NCI-H69 (cell line): ENCODE data around the gene EDIL3.
"Not testable (repeated sequence)": the region's sequence is repeated elsewhere in the genome, so short reads cannot be mapped to it uniquely, and the experiment has no call there.

Experiments
- DNase-seq: peaks from one replicate; lab custom pipeline; 2025; lab: John Stamatoyannopoulos, UW

The EDIL3 gene

GRCh38 chr5:84378420-84378819 is 6.3 kb downstream of the EDIL3 start:
- DNase-seq = no peak

DNA sequence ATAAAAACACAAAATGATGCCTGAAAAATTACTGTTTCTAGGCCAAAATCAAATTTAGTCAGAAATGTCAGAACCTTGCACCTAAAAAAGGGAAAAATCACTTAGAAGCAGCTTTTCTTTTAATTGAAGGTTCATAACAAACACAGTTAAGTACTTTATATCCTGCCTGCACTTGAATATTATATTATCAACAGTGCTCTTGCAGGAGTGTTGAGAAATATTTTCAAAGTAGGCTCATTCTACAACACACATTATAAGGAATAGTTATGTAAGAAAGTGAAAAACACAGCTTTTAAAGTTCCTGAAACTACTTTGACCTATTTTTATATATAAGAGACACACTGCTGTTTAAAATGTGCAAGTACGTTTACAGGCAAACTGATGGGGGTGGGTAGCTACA is 8.3 kb downstream of the EDIL3 start:
- DNase-seq = no peak

DNA sequence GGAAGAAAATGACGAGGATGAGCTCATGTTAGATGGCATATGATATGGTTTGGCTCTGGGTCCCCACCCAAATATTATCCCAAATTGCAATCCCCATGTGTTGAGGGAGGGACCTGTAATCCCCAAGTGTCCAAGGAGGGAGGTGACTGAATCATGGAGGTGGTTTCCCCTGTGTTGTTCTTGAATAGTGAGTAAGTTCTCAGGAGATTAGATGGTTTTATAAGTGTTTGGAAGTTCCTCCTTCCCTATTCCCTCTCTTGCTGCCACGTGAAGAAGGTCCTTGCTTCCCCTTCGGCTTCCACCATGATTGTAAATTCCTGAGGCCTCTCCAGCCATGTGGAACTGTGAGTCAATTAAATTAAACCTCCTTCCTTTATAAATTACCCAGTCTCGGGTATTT is 10.1 kb downstream of the EDIL3 start:
- DNase-seq = no peak

DNA sequence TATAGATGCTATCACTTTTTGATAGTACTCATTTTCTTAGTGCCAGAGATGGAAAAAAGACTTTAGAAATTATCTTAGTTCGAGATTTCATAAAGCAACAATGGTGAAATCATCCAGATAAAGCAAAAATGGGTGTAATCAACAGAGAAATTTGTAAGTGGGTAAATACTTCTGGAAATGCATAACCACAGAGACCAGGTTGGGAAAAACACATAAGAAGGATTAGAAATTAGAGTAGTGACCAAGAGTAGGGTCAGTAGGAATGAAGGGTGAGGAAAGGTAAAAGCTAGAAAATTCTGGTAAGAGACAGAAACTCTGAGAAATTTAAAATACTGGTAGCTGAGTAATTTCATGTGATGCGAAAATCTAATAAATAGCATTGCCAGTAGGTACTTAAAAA is 11.2 kb downstream of the EDIL3 start:
- DNase-seq = no peak

DNA sequence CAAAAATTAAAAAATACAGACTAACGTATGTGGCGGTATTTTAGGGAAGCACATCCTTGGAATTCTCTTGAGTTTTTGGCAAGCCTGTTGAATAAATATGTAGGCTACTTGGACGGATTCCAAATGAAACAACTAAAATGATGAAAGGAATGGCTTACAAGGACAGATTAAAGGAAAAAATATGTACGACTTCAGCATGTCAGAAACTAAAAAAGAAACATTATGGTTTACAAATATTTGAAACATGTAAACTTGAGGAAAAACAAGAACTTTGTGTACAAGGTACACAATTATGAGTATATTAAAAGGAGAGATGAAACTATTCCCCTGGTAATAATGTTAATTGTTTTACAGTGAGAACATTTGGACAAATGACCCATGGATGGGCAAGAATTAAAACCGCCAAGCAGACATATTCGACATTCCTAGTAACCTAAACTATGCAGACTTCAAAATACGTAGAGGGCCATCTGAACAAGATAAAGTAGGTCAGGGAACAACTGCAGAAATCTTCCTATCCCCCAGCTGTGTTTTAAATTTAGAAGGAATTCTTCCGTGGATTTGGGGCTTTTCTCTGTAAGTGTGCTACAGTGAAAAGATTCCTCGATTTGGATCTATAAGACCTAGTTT is 12.5 kb downstream of the EDIL3 start:
- DNase-seq = peak; percentile 26

GRCh38 chr5:84370176-84370575 is 14.5 kb downstream of the EDIL3 start:
- DNase-seq = peak; percentile 84

- DNase-seq = no peak
These were observed 20.6 kb downstream of the EDIL3 start for GRCh38 chr5:84364043-84364442.

DNA sequence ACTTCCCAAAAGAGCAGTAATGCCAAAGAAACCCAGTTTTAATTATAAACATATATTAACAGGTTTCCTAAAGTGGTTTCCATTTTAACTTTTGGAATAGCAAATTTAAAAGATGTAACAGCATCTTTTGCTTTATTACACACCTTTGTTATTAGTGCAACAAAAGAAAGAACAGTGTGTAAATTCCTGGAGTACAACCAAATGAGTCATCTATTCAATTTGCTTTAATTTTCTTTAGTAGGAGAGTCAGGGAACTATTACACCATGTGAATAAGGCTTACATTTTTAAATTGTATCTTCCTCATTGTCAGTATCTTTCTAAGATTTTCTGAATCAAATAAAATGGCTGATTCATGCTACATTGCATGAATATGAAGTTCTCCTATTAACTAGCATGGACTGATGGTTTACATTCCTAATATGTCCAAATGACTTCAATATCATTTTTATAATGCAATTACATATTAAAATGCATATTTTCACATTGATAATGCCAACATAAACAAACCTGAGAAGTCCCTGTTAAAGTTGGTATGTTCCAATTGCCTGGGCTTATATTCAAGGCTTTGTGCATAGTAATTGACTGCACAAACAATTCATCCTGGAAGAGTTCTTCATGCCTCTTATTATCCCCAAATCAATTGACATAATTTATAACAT is 22.5 kb downstream of the EDIL3 start:
- peak; percentile 23 for DNase-seq

GRCh38 chr5:84361572-84361971 is 23.1 kb downstream of the EDIL3 start:
- no peak for DNase-seq

GRCh38 chr5:84360056-84360455 is 24.6 kb downstream of the EDIL3 start:
- DNase-seq = no peak

DNA sequence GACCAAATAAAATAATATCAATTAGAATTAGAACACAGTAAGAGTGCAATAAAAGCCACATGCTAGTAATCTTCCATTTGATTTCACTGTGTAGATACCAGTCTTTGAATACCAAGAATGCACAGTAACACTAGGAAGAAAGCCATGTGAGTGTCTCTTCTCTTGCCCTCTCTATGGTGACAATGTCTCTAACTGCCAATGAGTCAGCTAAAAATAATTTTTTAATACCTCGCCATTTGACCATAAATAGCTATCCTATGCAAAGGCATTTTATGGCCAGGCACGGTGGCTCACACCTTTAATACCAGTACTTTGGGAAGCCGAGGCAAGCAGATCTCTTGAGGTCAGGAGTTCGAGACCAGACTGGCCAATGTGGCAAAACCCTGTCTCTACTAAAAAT is 30.6 kb downstream of the EDIL3 start:
- no peak for DNase-seq

- peak; percentile 80 for DNase-seq
These were observed 39.9 kb downstream of the EDIL3 start for GRCh38 chr5:84344788-84345187.

DNA sequence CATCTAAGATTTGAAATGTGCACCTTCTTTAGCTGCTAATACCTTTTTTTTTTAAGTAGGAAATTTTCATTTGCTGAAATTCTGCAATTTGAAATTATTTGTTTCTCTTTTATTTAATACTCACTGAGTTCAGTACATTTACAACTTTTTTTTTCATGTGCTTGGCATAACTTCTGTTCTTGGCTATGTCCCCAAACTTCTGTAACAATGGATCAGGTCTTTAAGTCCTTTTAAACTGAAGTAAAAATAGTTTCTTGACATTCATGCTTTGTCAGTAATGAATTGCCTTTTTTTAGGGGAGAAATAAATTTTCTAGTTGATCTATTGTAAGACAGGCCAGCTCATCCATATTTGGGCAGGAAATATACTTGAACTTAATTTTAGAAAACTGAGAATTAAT is 41.5 kb downstream of the EDIL3 start:
- DNase-seq = no peak

DNA sequence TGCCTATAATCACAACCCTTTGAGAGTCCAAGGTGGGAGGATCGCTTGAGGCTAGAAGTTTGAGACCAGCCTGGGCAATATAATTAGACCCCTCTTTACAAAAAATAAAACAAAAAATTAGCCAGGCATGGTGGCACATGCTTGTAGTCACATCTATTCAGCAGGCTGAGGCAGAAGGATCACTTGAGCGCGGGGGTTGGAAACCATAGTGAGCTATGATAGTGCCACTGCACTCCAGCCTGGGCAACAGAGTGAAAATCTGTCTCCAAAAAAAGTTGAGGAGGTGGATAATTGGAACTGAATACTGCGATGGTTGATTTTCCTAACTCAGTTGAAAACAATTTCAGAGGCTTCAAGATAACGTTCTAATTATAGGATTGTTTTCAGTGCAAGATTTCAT is 52.6 kb downstream of the EDIL3 start:
- no peak for DNase-seq

DNA sequence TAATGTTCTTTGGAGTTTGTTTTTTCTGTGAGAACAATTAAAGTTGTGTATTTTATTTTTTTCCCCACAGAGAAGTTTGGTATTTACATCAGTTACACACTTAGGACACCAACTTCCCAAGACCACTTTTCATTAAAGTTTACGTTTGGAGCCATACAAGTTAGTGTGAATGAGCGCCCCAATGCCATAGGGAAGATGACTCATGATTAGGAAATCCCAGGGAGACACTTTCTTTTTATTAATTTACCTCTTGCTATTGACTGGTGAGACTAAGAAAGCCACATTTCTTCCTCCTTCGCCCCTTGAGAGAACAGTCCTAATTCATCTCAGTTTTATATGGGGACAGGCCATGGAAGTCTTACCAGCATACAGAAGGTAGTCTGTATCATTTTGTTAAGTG is 57.1 kb downstream of the EDIL3 start:
- no peak for DNase-seq

DNA sequence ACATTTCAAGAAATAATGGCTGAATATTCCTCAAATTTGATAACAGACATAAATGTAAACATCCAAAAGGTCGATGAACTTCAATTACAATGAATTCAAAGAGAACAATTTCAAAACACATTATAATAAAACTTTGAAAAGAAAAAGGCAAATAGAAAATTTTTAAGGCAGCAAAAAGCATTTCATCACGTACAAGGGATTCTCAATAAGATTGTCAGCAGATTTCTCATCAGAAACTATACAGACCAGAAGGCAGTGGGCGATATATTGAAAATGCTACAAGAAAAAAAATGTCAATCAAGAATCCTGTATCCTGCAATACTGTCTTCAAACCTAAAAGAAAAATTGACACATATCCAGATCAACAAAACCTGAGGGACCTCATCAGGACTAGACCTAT is 62.0 kb downstream of the EDIL3 start:
- DNase-seq = no peak

GRCh38 chr5:84317826-84318225 is 66.9 kb downstream of the EDIL3 start:
- DNase-seq = not testable (repeated sequence)

DNA sequence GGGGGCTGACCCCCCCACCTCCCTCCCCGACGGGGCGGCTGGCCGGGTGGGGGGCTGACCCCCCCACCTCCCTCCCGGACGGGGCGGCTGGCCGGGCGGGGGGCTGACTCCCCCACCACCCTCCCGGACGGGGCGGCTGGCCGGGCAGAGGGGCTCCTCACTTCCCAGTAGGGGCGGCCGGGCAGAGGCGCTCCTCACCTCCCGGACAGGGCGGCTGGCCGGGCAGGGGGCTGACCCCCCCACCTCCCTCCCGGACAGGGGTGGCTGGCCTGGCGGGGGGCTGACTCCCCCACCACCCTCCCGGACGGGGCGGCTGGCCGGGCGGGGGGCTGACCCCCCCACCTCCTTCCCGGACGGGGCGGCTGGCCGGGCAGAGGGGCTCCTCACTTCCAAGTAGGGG is 72.4 kb downstream of the EDIL3 start:
- DNase-seq = not testable (repeated sequence)

- DNase-seq = not testable (repeated sequence)
These were observed 74.8 kb downstream of the EDIL3 start for GRCh38 chr5:84309850-84310249.

- no peak for DNase-seq
These were observed 78.1 kb downstream of the EDIL3 start for GRCh38 chr5:84306601-84307000.

- no peak for DNase-seq
These were observed 80.1 kb downstream of the EDIL3 start for GRCh38 chr5:84304599-84304998.

- no peak for DNase-seq
These were observed 81.4 kb downstream of the EDIL3 start for GRCh38 chr5:84303315-84303714.

- DNase-seq = no peak
These were observed 83.1 kb downstream of the EDIL3 start for GRCh38 chr5:84301535-84301934.

DNA sequence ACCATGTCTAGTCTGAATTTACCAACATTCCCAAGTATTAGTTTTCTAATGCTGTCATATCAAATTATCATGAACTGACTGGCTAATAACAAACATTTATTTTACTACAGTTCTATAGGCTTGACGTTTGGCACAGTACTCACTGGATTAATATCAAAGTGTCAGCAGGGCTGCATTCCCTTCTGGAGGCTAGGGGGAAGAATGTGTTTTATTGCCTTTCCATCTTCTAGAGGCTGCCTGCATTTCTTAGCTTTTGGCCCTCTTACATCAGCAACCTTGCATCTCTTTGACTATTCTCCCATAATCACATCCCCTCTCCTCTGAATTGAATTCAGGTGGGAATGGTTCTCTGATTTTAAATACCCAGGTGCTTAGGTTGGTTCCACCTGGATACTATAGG is 84.7 kb downstream of the EDIL3 start:
- DNase-seq = no peak
